Heart left ventricle (tissue), 16 donors: ENCODE measurements around the gene SDF2L1. TPM values are rescaled to one million over a fixed set of nuclear protein-coding genes. Genes with fewer than 3 reads are reported as not detected.
"Not testable (repeated sequence)": the region's sequence is repeated elsewhere in the genome, so short reads cannot be mapped to it uniquely, and the experiment has no call there.

ENCODE experiments used
- ATAC-seq, 4 donors: fragments of 200-7000 bp; cut with Tn5 transposase; one replicate each; pipeline ENCODE4 v1.9.1; 2020 to 2022; ENCODE audit warnings: moderate library complexity in 4 of 4, mild to moderate bottlenecking in 3 of 4, moderate number of reproducible peaks in 1 of 4
- DNase-seq, 5 donors: peaks; one replicate each; pipeline ENCODE4 v3.0.0-alpha.2; 2020
- H3K27ac ChIP-seq, 12 donors: fragments of 200-600 bp; sonication (generic) in 4 of 12; one replicate each; pipeline versions ENCODE4 v1.5.0 to v1.8.0; 2016 to 2022; ENCODE audit warnings: mild to moderate bottlenecking in 2 of 12
- H3K27me3 ChIP-seq, 9 donors: fragments of 200-600 bp; sonication (generic) in 2 of 9; one replicate each; pipeline versions ENCODE4 v1.5.1 to v1.8.0; 2016 to 2022; ENCODE audit warnings: mild to moderate bottlenecking in 3 of 9
- H3K36me3 ChIP-seq, 9 donors: fragments of 200-600 bp; sonication (generic) in 2 of 9; one replicate each; pipeline versions ENCODE4 v1.5.0 to v1.8.0; 2018 to 2022; ENCODE audit warnings: mild to moderate bottlenecking in 2 of 9
- H3K4me1 ChIP-seq, 12 donors: fragments of 200-600 bp; sonication (generic) in 4 of 12; one replicate each; pipeline versions ENCODE4 v1.5.0 to v1.8.0; 2016 to 2022; ENCODE audit warnings: mild to moderate bottlenecking in 3 of 12
- H3K4me3 ChIP-seq, 12 donors: fragments of 200-600 bp; sonication (generic) in 4 of 12; one replicate each; pipeline versions ENCODE4 v1.5.0 to v1.8.0; 2017 to 2022; ENCODE audit warnings: mild to moderate bottlenecking in 9 of 12, moderate library complexity in 4 of 12
- H3K9me3 ChIP-seq, 12 donors: fragments of 200-600 bp; sonication (generic) in 4 of 12; one replicate each; pipeline versions ENCODE4 v1.5.0 to v1.8.0; 2016 to 2022; ENCODE audit warnings: mild to moderate bottlenecking in 1 of 12
- POLR2A ChIP-seq, 2 donors: fragments of 450-650 bp; IDR thresholded peaks; one replicate each; pipeline ENCODE4 v1.6.1; 2017; ENCODE audit warnings: antibody characterized with exemption in 2 of 2, mild to moderate bottlenecking in 2 of 2, moderate library complexity in 2 of 2
- WGBS, 4 donors: extraction: QIAGEN DNeasy Blood & Tissue Kit in 2 of 4; methylation state at CpG; one replicate each; pipeline versions ENCODE4 v1.1.5 to v1.1.7; 2013 to 2018; 5-methylcytosine and 5-hydroxymethylcytosine counted together
- intact Hi-C, 10 donors: fragments of 100-400 bp; cut with DNase I; formaldehyde crosslinking; loops; one replicate each; pipeline versions ENCODE4 v1.11.1 to v1.14.2; 2022
- polyA plus RNA-seq, 2 donors: library from polyadenylated mRNA; stranded (reverse); fragments of 200-250 nt; gene quantifications; one replicate each; pipeline ENCODE4 v1.2.3, GENCODE V29; 2013
- total RNA-seq, 9 donors: library from RNA; depleted of rRNA in 2 of 9; stranded (reverse); fragments of >200 nt in 2 of 9; fragmentation: NEBNext Ultra II Directional in 3 of 9; extraction: Animal tissue kit (Norgen Biotek cat#: 25700) in 3 of 9; gene quantifications; one replicate each; pipeline versions ENCODE4 v1.1.0 to v1.2.4, GENCODE V29; 2016 to 2023
- TF ChIP-seq, protein P1 (sequence below), 12 donors: fragments of 200-600 bp; sonication (generic) in 4 of 12; IDR thresholded peaks; one replicate each; pipeline versions ENCODE4 v1.5.0 to v1.8.0; 2018 to 2022; ENCODE audit warnings: antibody characterized with exemption in 12 of 12, mild to moderate bottlenecking in 5 of 12
- donor health status: ischemic (EF 13 %, LVEDD 7.1; RV severe dilation, severe dysfunction).
- donor health status: healthy with polysubstance abuse.
- donor health status: DM: no; HTN: yes; CAD: no.
- donor health status: DM: no; HTN: no; CAD: no.
- donor health status: ischemic (EF 25% LVEDD 6.9; RV normal size, moderate dysfunction).
- donor health status: ischemic (EF 25% LVEDD 5.7; RV mildly dilated, moderate dysfunction).
- donor health status: healthy.
- donor health status: DM: yes; HTN: yes; CAD: no.
- donor health status: ischemic (EF 35%, LVEDD 5.7; RV mildly dilated, moderate dysfunction).
- donor health status: nonischemic (EF 11% LVEDD 7.7; RV severe dilation, severe dysfunction).
- donor health status: DM: yes; HTN: yes; CAD: no.
- donor health status: PGD.
- donor health status: ischemic (EF 29% LVEDD 5.4; RV normal size, mild dysfunction).
- donor health status: nonischemic (EF 23%, LVEDD 6.1; RV moderate dilation, normal function).

Gene SDF2L1
- total and polyA plus RNA-seq, 11 donors: 14.1 to 226 (median 24.5) TPM

GRCh38 chr22:21602579-21602978 is 39.5 kb upstream of the SDF2L1 start:
- DNase-seq: no peak
- no peak overlapping the region for H3K27ac ChIP-seq
- peaks cover 0 to 4% (median 0%) of the 10 kb centered on the region in 9 donors for H3K36me3 ChIP-seq
- ATAC-seq: no peak
- H3K9me3 ChIP-seq: no peaks in the 10 kb centered on the region
- no peaks in the 10 kb centered on the region for H3K27me3 ChIP-seq
- 89 to 93% (median 92%) methylated on average over 6 of the region's 6 CpGs for WGBS, 4 donors
- intact Hi-C loops: loop anchor here in 1 of 10 donors (5.0 kb wide), 1 partner anchor 50 kb away; no protein-coding TSS in a partner anchor
- H3K4me3 ChIP-seq: no peak overlapping the region
- TF ChIP-seq, protein P1, sequence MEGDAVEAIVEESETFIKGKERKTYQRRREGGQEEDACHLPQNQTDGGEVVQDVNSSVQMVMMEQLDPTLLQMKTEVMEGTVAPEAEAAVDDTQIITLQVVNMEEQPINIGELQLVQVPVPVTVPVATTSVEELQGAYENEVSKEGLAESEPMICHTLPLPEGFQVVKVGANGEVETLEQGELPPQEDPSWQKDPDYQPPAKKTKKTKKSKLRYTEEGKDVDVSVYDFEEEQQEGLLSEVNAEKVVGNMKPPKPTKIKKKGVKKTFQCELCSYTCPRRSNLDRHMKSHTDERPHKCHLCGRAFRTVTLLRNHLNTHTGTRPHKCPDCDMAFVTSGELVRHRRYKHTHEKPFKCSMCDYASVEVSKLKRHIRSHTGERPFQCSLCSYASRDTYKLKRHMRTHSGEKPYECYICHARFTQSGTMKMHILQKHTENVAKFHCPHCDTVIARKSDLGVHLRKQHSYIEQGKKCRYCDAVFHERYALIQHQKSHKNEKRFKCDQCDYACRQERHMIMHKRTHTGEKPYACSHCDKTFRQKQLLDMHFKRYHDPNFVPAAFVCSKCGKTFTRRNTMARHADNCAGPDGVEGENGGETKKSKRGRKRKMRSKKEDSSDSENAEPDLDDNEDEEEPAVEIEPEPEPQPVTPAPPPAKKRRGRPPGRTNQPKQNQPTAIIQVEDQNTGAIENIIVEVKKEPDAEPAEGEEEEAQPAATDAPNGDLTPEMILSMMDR (IDR thresholded peaks at IDR 0.05): no peak
- no peak for TF ChIP-seq POLR2A (IDR thresholded peaks at IDR 0.05)
- H3K4me1 ChIP-seq: peaks cover 0 to 46% (median 4%) of the 10 kb centered on the region in 12 donors

- no peak overlapping the region for H3K27ac ChIP-seq
- TF ChIP-seq POLR2A (IDR thresholded peaks at IDR 0.05): no peak
- TF ChIP-seq, protein P1 (IDR thresholded peaks at IDR 0.05): no peak
- H3K4me3 ChIP-seq: no peak overlapping the region
- peaks cover 0 to 34% (median 6%) of the 10 kb centered on the region in 12 donors for H3K4me1 ChIP-seq
- H3K27me3 ChIP-seq: no peaks in the 10 kb centered on the region
- WGBS, 4 donors: 88 to 92% (median 89%) methylated on average over 9 of the region's 9 CpGs
- H3K36me3 ChIP-seq: peaks cover 0 to 4% (median 0%) of the 10 kb centered on the region in 9 donors
- H3K9me3 ChIP-seq: no peaks in the 10 kb centered on the region
- intact Hi-C loops: loop anchor here in 1 of 10 donors (5.0 kb wide), 1 partner anchor 48 kb away; no protein-coding TSS in a partner anchor
- DNase-seq: no peak
- ATAC-seq: no peak
These were observed 38.1 kb upstream of the SDF2L1 start for GRCh38 chr22:21603973-21604372.

DNA sequence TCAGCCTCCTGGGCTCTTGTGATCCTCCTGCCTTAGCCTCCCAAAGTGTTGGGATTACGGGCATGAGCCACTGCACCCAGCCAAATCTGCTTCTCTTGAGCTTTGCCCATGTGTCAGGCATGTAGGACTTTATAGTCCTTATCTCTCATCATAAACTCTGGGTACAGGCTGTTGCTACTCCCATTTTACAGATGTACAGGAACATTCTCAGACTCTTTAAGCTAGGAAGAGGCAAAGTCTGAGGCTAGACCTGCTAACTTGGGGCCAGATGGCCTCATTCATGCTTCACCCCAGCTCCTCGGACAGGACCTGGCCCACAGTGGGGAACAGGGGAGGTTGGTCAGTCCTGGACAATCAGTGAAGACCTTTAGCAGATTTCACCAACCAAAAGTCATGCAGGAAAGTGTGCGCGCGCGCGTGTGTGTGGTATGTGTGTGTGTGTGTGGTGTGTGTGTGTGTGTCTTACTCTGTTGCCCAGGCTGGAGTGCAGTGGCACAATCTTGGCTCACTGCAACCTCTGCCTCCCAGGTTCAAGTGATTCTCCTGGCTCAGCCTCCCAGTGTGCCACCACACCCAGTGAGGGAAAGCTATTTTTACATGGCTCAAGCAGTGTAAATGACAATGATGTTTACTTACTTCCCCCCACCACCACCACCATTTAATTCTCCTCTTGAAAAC is 36.1 kb upstream of the SDF2L1 start:
- Histone ChIP-seq H3K9me3 (no peaks in the 10 kb centered on the region), H3K27ac (no peak overlapping the region), H3K4me1 (peaks cover 0 to 28% (median 4%) of the 10 kb centered on the region in 12 donors), H3K27me3 (no peaks in the 10 kb centered on the region), H3K4me3 (no peak overlapping the region), H3K36me3 (peaks cover 0 to 14% (median 4%) of the 10 kb centered on the region in 9 donors)
- intact Hi-C loops: loop anchor here in 1 of 10 donors (5.0 kb wide), 1 partner anchor 34 kb away; no protein-coding TSS in a partner anchor
- no peak for DNase-seq
- peak in 1 of 4 donors; percentile 9 for ATAC-seq
- 80 to 97% (median 96%) methylated on average over 7 of the region's 7 CpGs for WGBS, 4 donors
- TF ChIP-seq, protein P1 (IDR thresholded peaks at IDR 0.05): no peak
- TF ChIP-seq POLR2A (IDR thresholded peaks at IDR 0.05): no peak

DNA sequence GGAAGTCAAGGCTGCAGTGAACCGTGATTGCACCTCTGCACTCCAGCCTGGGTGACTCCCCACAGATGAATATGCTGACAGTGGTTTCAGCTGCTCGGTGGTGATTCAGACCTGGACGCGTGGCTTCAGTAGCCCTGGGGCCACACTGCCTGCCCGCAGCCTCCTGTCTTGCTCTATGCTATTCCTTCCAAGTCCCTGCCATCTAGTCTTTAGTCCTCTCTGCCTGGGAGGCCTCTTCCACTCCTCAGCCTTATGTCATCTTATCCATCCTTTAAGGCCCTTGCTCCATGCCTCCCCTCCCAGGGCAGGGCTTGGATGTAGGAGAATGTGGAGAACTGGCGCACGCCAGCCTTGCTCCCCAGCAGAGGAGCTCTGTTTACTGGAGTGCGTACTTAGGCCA is 35.3 kb upstream of the SDF2L1 start:
- 95 to 98% (median 97%) methylated on average over 8 of the region's 8 CpGs for WGBS, 4 donors
- Histone ChIP-seq H3K4me1 (peaks cover 0 to 28% (median 4%) of the 10 kb centered on the region in 12 donors), H3K27ac (no peak overlapping the region), H3K27me3 (no peaks in the 10 kb centered on the region), H3K4me3 (no peak overlapping the region), H3K9me3 (no peaks in the 10 kb centered on the region), H3K36me3 (peaks cover 0 to 21% (median 12%) of the 10 kb centered on the region in 9 donors)
- peak in 1 of 4 donors; percentile 8 for ATAC-seq
- no peak for DNase-seq
- intact Hi-C loops: loop anchor here in 1 of 10 donors (5.0 kb wide), 1 partner anchor 34 kb away; no protein-coding TSS in a partner anchor
- TF ChIP-seq POLR2A (IDR thresholded peaks at IDR 0.05): no peak

GRCh38 chr22:21609556-21610157 is 32.4 kb upstream of the SDF2L1 start:
- intact Hi-C loops: loop anchor here in 1 of 10 donors (5.0 kb wide), 1 partner anchor 37 kb away; no protein-coding TSS in a partner anchor
- 95 to 98% (median 96%) methylated on average over 11 of the region's 11 CpGs for WGBS, 4 donors
- H3K4me3 ChIP-seq, H3K9me3 ChIP-seq, DNase-seq, H3K27ac ChIP-seq, H3K27me3 ChIP-seq, ATAC-seq: not testable (repeated sequence)
- Histone ChIP-seq H3K4me1 (peaks cover 0 to 24% (median 0%) of the 10 kb centered on the region in 12 donors), H3K36me3 (peaks cover 0 to 47% (median 36%) of the 10 kb centered on the region in 9 donors)
